Naive thymus-derived CD4-positive, alpha-beta T cell (primary cell): ENCODE data around the gene TMEM171. TPM values are rescaled to one million over a fixed set of nuclear protein-coding genes. Genes with fewer than 3 reads are reported as not detected.

ENCODE experiments used
- ATAC-seq: fragments of 150-1000 bp; cut with Tn5 transposase; 2 replicates; pipeline ENCODE4 v1.10.0; 2021; ENCODE audit warnings: mild to moderate bottlenecking, moderate library complexity
- CTCF ChIA-PET: fragments of 350-600 bp; sonication (Branson Sonifier 250); formaldehyde crosslinking; loops from one replicate; lab custom pipeline; 2021; ENCODE audit warnings: antibody characterized with exemption; lab: Charles Lee
- POLR2A ChIA-PET: fragments of 350-600 bp; sonication (Branson Sonifier 250); formaldehyde crosslinking; loops from one replicate; lab custom pipeline; 2021; ENCODE audit warnings: antibody characterized with exemption, inconsistent platforms; lab: Charles Lee
- DNase-seq, 9 donors: peaks; one replicate each; pipeline versions ENCODE4 v3.0.0 to v3.0.0-alpha.2; 2020 to 2022; ENCODE audit warnings: mixed read lengths in 1 of 9
- H3K27ac ChIP-seq: one replicate; pipeline ENCODE4 v1.7.0; 2013; ENCODE audit warnings: mild to moderate bottlenecking, low read depth, low read length, moderate library complexity
- H3K27me3 ChIP-seq, 2 donors: one replicate each; pipeline ENCODE4 v1.7.0; 2013; ENCODE audit warnings: low read length in 2 of 2, mild to moderate bottlenecking in 2 of 2, moderate library complexity in 2 of 2; ENCODE audit not compliant: control insufficient read depth in 2 of 2, insufficient read depth in 2 of 2
- H3K36me3 ChIP-seq, 3 experiments: 1 replicate in 2 of 3; 2 replicates in 1 of 3; pipeline ENCODE4 v1.7.0; 2013; ENCODE audit warnings: low read length in 3 of 3, mild to moderate bottlenecking in 3 of 3, moderate library complexity in 1 of 3; ENCODE audit not compliant: insufficient read depth in 3 of 3, control insufficient read depth in 2 of 3
- H3K4me1 ChIP-seq, 2 donors: one replicate each; pipeline ENCODE4 v1.7.0; 2013; ENCODE audit warnings: low read length in 2 of 2, mild to moderate bottlenecking in 2 of 2, moderate library complexity in 1 of 2; ENCODE audit not compliant: control insufficient read depth in 2 of 2, insufficient read depth in 2 of 2
- H3K4me3 ChIP-seq: 2 replicates; pipeline ENCODE4 v1.7.0; 2013; ENCODE audit warnings: mild to moderate bottlenecking, low read length
- H3K9me3 ChIP-seq, 3 experiments: 1 replicate in 2 of 3; 2 replicates in 1 of 3; pipeline ENCODE4 v1.7.0; 2013; ENCODE audit warnings: low read length in 3 of 3; ENCODE audit not compliant: control insufficient read depth in 2 of 3
- H3K27ac Mint-ChIP-seq, 9 donors: one replicate each; pipeline ENCODE4 v1.8.0; 2020 to 2022; ENCODE audit warnings: mixed read lengths in 9 of 9, mild to moderate bottlenecking in 8 of 9, moderate library complexity in 5 of 9, inconsistent platforms in 2 of 9
- H3K27me3 Mint-ChIP-seq, 5 donors: one replicate each; pipeline ENCODE4 v1.8.0; 2021 to 2022; ENCODE audit warnings: mixed read lengths in 5 of 5, mild to moderate bottlenecking in 1 of 5
- H3K36me3 Mint-ChIP-seq, 5 donors: one replicate each; pipeline ENCODE4 v1.8.0; 2020 to 2022; ENCODE audit warnings: mixed read lengths in 5 of 5, mild to moderate bottlenecking in 3 of 5, inconsistent platforms in 1 of 5
- H3K4me1 Mint-ChIP-seq, 7 donors: one replicate each; pipeline ENCODE4 v1.8.0; 2020 to 2022; ENCODE audit warnings: mixed read lengths in 7 of 7, mild to moderate bottlenecking in 3 of 7, inconsistent platforms in 1 of 7
- H3K4me3 Mint-ChIP-seq, 10 donors: one replicate each; pipeline ENCODE4 v1.8.0; 2020 to 2022; ENCODE audit warnings: mild to moderate bottlenecking in 10 of 10, mixed read lengths in 10 of 10, moderate library complexity in 6 of 10, inconsistent platforms in 2 of 10
- H3K9me3 Mint-ChIP-seq, 11 donors: one replicate each; pipeline ENCODE4 v1.8.0; 2020 to 2022; ENCODE audit warnings: mixed read lengths in 11 of 11, mild to moderate bottlenecking in 4 of 11, inconsistent platforms in 1 of 11, moderate library complexity in 1 of 11
- intact Hi-C, 2 donors: fragments of 100-400 bp; cut with micrococcal nuclease; formaldehyde crosslinking; loops; one replicate each; pipeline ENCODE4 v1.15.1; 2023
- polyA plus RNA-seq, 2 donors: library from polyadenylated mRNA; unstranded; fragments of 300-500 nt; fragmentation: Illumina TruSeq; gene quantifications; one replicate each; pipeline ENCODE4 v1.2.3, GENCODE V29; 2021
- total RNA-seq, 6 experiments: library from RNA in 5 of 6; stranded (reverse) in 5 of 6; gene quantifications; 1 replicate in 5 of 6; 2 replicates in 1 of 6; pipeline ENCODE4 v1.2.3 and lab custom pipeline; 2021 to 2026

Gene TMEM171
- total and polyA plus RNA-seq, 7 experiments from 2014 or later, result 0.39 TPM; not detected in 6

DNA sequence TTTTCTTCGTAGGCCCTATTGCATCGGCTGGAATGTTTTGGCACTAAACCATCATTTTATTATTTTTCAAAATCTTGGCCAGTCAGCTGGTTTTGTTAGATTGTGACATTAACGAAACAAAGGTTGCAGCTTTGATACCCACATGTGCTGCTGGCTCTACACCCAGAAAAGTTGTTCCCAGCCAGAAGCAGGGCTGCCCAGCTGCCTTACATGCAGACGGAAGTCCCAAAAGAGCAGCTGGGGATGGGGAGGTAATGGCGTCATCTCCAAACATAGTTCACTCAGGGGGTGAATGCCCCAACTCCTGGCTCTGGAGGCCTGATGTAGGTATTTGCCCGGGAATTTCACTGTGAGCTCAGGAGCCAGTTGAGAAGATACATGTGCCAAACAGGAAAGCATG is 23.3 kb downstream of the TMEM171 start:
- Histone ChIP-seq H3K27ac (no peak overlapping the region), H3K4me3 (no peak overlapping the region), H3K9me3 (no peaks in the 10 kb centered on the region), H3K4me1 (no peaks in the 10 kb centered on the region), H3K36me3 (no peaks in the 10 kb centered on the region), H3K27me3 (peaks cover 0 to 3% of the 10 kb centered on the region in 2 donors)
- no peak for DNase-seq
- Mint-ChIP-seq H3K9me3 (peaks cover 0 to 3% (median 0%) of the 10 kb centered on the region in 11 donors), H3K27ac (no peak overlapping the region), H3K27me3 (peaks cover 50 to 70% (median 66%) of the 10 kb centered on the region in 5 donors), H3K36me3 (no peaks in the 10 kb centered on the region), H3K4me3 (no peak overlapping the region), H3K4me1 (no peaks in the 10 kb centered on the region)
- ChIA-PET POLR2A (no interaction called here), CTCF (no interaction called here)
- ATAC-seq, result no peak
- intact Hi-C loops, result no loop called here

DNA sequence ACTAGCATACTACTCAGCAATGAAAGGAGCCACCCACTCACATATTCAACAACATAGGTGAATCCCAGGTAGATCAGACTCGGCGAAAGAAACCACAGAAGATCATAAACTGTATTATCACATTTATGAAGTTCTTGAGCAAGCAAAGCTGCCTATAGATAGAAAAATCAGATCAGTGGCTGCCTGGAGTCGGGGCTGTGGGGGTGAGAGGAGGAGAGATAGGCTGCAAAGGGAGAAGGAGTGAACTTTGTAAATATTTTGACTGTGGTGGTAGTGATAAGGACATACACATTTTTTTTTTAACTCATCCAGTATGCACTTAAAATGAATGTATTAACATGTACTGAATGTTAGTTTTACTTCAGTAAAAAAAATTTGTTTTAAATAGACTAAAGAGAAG is 29.2 kb downstream of the TMEM171 start:
- no peaks in the 10 kb centered on the region for H3K9me3 Mint-ChIP-seq
- Histone ChIP-seq H3K9me3 (no peaks in the 10 kb centered on the region), H3K4me1 (no peaks in the 10 kb centered on the region), H3K27me3 (peaks cover 0 to 5% of the 10 kb centered on the region in 2 donors), H3K27ac (no peak overlapping the region), H3K36me3 (no peaks in the 10 kb centered on the region), H3K4me3 (no peak overlapping the region)
- POLR2A ChIA-PET, result no interaction called here
- peaks cover 0 to 1% (median 0%) of the 10 kb centered on the region in 7 donors for H3K4me1 Mint-ChIP-seq
- intact Hi-C loops, result no loop called here
- no peak overlapping the region for H3K27ac Mint-ChIP-seq
- H3K36me3 Mint-ChIP-seq, result no peaks in the 10 kb centered on the region
- CTCF ChIA-PET, result no interaction called here
- no peak for DNase-seq
- H3K27me3 Mint-ChIP-seq, result peaks cover 59 to 86% (median 63%) of the 10 kb centered on the region in 5 donors
- no peak for ATAC-seq
- H3K4me3 Mint-ChIP-seq, result no peak overlapping the region

DNA sequence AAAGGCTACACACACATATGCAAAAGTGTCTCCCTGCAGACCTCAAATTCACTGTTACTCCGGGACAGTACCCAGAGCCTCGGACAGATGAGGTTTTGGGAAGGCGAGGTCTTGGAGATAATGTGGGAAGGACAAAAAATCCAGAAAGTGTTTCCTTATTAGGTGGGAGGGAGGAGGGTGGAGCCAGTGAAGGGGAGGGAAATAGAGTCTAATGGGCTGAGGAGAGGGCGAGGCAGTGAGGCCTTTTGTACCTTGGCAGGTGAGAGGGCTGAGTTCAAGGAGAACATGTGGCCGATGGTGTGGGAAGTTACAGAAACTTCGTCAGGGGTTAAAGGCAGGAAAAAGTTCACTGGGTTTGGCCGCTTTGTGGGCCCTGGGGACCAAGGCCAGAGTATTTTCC is 30.5 kb downstream of the TMEM171 start:
- CTCF ChIA-PET, result no interaction called here
- Histone ChIP-seq H3K27ac (no peak overlapping the region), H3K27me3 (peaks cover 4 to 10% of the 10 kb centered on the region in 2 donors), H3K4me3 (no peak overlapping the region), H3K36me3 (no peaks in the 10 kb centered on the region), H3K9me3 (no peaks in the 10 kb centered on the region), H3K4me1 (no peaks in the 10 kb centered on the region)
- intact Hi-C loops, result no loop called here
- no peak overlapping the region for H3K4me3 Mint-ChIP-seq
- POLR2A ChIA-PET, result no interaction called here
- peaks cover 0 to 3% (median 0%) of the 10 kb centered on the region in 7 donors for H3K4me1 Mint-ChIP-seq
- H3K27ac Mint-ChIP-seq, result no peak overlapping the region
- ATAC-seq (no peak), DNase-seq (no peak)
- no peaks in the 10 kb centered on the region for H3K9me3 Mint-ChIP-seq
- H3K36me3 Mint-ChIP-seq, result no peaks in the 10 kb centered on the region
- H3K27me3 Mint-ChIP-seq, result peaks cover 59 to 88% (median 63%) of the 10 kb centered on the region in 5 donors

DNA sequence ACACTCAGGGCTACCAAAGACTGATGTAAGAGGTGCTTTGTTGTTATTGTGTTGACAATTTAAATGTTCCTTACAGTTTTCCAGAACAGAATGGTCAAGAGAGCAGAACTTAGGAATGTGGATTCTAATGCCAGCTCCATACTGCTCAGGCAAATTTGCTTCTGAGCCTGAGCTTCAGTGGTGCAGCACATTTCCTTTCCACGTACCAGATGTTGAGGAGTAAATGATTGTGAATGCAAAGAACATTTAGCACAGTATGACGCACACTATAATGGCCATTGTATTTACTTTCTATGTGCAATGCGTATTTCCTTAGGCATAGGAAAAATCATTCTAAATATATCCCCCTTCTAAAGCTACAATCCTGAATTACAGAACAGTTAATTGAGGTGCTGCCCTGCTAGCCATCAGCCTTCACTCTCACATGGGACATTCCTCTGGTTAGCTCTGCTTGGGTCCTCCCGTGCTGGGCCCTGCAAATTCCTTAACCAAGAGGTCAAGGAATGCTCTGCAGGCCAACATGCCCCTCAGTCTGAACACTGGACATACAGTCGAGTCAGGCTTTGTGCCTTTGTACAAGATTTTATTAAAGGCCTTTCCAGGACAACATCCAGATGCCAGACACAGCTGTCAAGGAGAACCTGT is 31.5 kb downstream of the TMEM171 start:
- H3K4me3 Mint-ChIP-seq, result no peak overlapping the region
- peaks cover 7 to 20% of the 10 kb centered on the region in 2 donors for H3K27me3 ChIP-seq

DNA sequence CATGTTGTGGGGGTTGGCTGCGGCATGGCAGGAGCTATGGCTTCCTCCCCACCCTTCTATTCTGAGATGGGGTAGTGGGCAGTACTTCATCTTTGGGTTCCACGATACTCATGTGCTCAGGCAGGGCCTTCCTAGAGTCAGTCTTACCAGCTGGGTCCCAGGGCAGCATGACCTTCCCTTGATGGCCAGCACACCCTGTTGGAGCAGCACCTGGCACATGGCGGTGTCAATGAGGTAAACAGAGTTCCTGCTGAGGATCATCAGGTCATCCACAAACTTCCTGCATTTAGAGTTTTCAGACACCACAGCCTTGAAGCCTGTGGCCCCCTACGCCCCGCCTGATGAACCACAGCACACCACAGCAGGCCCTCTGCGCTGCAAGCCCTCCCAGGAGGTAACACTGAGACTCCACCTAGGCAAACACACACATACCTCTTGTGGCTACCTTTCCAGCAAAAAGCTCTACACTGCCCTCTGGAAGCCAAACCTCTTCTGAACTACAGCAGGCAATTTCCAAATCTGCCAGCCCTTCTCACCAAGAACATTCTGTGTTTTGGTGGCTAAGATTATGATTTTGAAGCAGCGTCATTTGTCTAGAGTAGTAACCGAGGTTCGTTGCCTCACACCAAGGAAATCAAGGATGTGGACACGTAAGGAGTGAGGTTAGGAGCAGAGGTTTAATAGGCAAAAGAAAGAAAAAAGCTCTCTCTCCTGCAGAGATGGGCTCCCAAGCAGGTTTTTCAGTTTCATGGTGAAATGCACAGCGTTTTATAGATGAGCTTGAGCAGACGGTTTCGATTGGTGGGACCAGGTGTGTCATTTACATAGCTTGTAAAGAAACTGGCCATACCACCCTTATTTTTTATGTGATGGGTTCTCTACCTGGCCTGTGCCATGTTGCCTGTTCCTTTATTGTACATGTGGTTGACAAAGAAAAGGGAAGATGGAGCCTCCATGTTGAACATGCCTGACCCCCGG is 32.3 kb downstream of the TMEM171 start:
- Mint-ChIP-seq H3K36me3 (peaks cover 0 to 3% (median 0%) of the 10 kb centered on the region in 5 donors), H3K4me1 (peaks cover 0 to 5% (median under 1%) of the 10 kb centered on the region in 7 donors), H3K27ac (no peak overlapping the region), H3K27me3 (peaks cover 58 to 88% (median 69%) of the 10 kb centered on the region in 5 donors), H3K4me3 (no peak overlapping the region), H3K9me3 (no peaks in the 10 kb centered on the region)
- DNase-seq (no peak), ATAC-seq (no peak)
- H3K9me3 ChIP-seq, result no peaks in the 10 kb centered on the region
- H3K4me3 ChIP-seq, result no peak overlapping the region
- intact Hi-C loops, result no loop called here
- H3K36me3 ChIP-seq, result no peaks in the 10 kb centered on the region
- POLR2A ChIA-PET, result no interaction called here
- CTCF ChIA-PET, result interaction anchor here (1.1 kb wide), 1 partner anchor 16 kb away, joined by 3 read pairs; no protein-coding TSS in a partner anchor
- H3K27me3 ChIP-seq, result peaks cover 10 to 29% of the 10 kb centered on the region in 2 donors
- H3K27ac ChIP-seq, result no peak overlapping the region
- H3K4me1 ChIP-seq, result peaks cover 0 to under 1% of the 10 kb centered on the region in 2 donors

More for the DNA sequence above, 31.5 kb downstream of the TMEM171 start:
- H3K9me3 Mint-ChIP-seq, result no peaks in the 10 kb centered on the region
- Histone ChIP-seq H3K4me3 (no peak overlapping the region), H3K27ac (no peak overlapping the region), H3K36me3 (no peaks in the 10 kb centered on the region), H3K9me3 (no peaks in the 10 kb centered on the region), H3K4me1 (no peaks in the 10 kb centered on the region)
- no peak overlapping the region for H3K27ac Mint-ChIP-seq
- ChIA-PET POLR2A (no interaction called here), CTCF (no interaction called here)
- H3K27me3 Mint-ChIP-seq, result peaks cover 58 to 88% (median 66%) of the 10 kb centered on the region in 5 donors
- H3K36me3 Mint-ChIP-seq, result peaks cover 0 to 3% (median 0%) of the 10 kb centered on the region in 5 donors
- DNase-seq (no peak), ATAC-seq (no peak)
- intact Hi-C loops, result no loop called here
- H3K4me1 Mint-ChIP-seq, result peaks cover 0 to 3% (median 0%) of the 10 kb centered on the region in 7 donors

DNA sequence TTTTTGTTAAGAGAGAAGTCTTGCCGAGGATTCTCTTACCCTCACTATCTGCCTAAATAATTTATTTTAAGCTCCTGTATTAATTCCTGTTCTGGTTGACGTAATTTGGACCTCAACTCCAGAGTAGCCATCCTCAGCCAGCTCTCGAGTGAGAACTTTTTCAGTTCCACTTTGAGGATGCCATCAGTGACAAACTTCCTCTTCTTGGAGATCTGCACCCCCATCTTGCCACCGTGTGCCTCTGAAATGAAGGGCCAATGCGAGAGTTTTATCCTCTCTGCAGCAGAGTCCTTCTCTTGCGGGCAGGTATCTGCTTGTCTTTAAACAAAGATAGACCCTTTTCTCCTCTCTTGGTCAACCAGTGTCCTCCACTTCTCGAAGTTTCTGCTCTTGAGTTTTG is 33.1 kb downstream of the TMEM171 start:
- DNase-seq, result no peak
- no peak overlapping the region for H3K4me3 Mint-ChIP-seq
- intact Hi-C loops, result no loop called here
- POLR2A ChIA-PET, result no interaction called here
- no peaks in the 10 kb centered on the region for H3K9me3 ChIP-seq
- no peak overlapping the region for H3K27ac Mint-ChIP-seq
- no peak overlapping the region for H3K27ac ChIP-seq
- H3K36me3 ChIP-seq, result no peaks in the 10 kb centered on the region
- peaks cover 0 to 6% of the 10 kb centered on the region in 2 donors for H3K4me1 ChIP-seq
- peaks cover 0 to 9% (median 5%) of the 10 kb centered on the region in 7 donors for H3K4me1 Mint-ChIP-seq
- peaks cover 10 to 29% of the 10 kb centered on the region in 2 donors for H3K27me3 ChIP-seq
- peaks cover 0 to 3% (median 0%) of the 10 kb centered on the region in 5 donors for H3K36me3 Mint-ChIP-seq
- CTCF ChIA-PET, result interaction anchor here (1.1 kb wide), 1 partner anchor 15 kb away, joined by 3 read pairs; no protein-coding TSS in a partner anchor
- peaks cover 0 to 1% (median 0%) of the 10 kb centered on the region in 11 donors for H3K9me3 Mint-ChIP-seq
- H3K27me3 Mint-ChIP-seq, result peaks cover 59 to 92% (median 72%) of the 10 kb centered on the region in 5 donors
- no peak overlapping the region for H3K4me3 ChIP-seq
- no peak for ATAC-seq
